Non-pigmented ciliary epithelial cell (primary cell): ENCODE results near the gene RASGEF1C.

Experiments used
- DNase-seq: peaks from one replicate; pipeline ENCODE4 v3.0.0-alpha.2; 2010; ENCODE audit warnings: low read depth

Gene RASGEF1C

GRCh38 chr5:180179442-180180420 lies 29.3 kb downstream of the RASGEF1C start:
- no peak for DNase-seq

GRCh38 chr5:180178531-180179441 lies 30.2 kb downstream of the RASGEF1C start:
- DNase-seq: no peak

GRCh38 chr5:180176191-180176590 lies 32.8 kb downstream of the RASGEF1C start:
- DNase-seq: no peak

- DNase-seq: no peak
Measured at GRCh38 chr5:180175015-180175431, 34.0 kb downstream of the RASGEF1C start.

GRCh38 chr5:180174587-180174972 lies 34.4 kb downstream of the RASGEF1C start:
- DNase-seq: no peak

GRCh38 chr5:180173875-180174586 lies 35.0 kb downstream of the RASGEF1C start:
- DNase-seq: peak; percentile 10

GRCh38 chr5:180173198-180173544 lies 35.8 kb downstream of the RASGEF1C start:
- no peak for DNase-seq

GRCh38 chr5:180172447-180173197 lies 36.4 kb downstream of the RASGEF1C start:
- DNase-seq: no peak

- no peak for DNase-seq
Measured at GRCh38 chr5:180171568-180172094, 37.4 kb downstream of the RASGEF1C start.

- DNase-seq: no peak
Measured at GRCh38 chr5:180170810-180171567, 38.0 kb downstream of the RASGEF1C start.

GRCh38 chr5:180170106-180170809 lies 38.8 kb downstream of the RASGEF1C start:
- DNase-seq: no peak

- no peak for DNase-seq
Measured at GRCh38 chr5:180169248-180170105, 39.5 kb downstream of the RASGEF1C start.

- DNase-seq: no peak
Measured at GRCh38 chr5:180168758-180169157, 40.3 kb downstream of the RASGEF1C start.

- DNase-seq: no peak
Measured at GRCh38 chr5:180166176-180166575, 42.8 kb downstream of the RASGEF1C start.

- DNase-seq: no peak
Measured at GRCh38 chr5:180162304-180162661, 46.7 kb downstream of the RASGEF1C start.

- DNase-seq: no peak
Measured at GRCh38 chr5:180161420-180162303, 47.3 kb downstream of the RASGEF1C start.

- no peak for DNase-seq
Measured at GRCh38 chr5:180160789-180161188, 48.2 kb downstream of the RASGEF1C start.

GRCh38 chr5:180160215-180160614 lies 48.8 kb downstream of the RASGEF1C start:
- DNase-seq: no peak
